Coronary artery (tissue), 2 donors: ENCODE data around the gene JAKMIP1.

Experiments used
- DNase-seq: peaks from one replicate; pipeline ENCODE4 v3.0.0-alpha.2; 2017; ENCODE audit warnings: low spot score
- H3K27ac ChIP-seq, 2 donors: fragments of 200-600 bp; sonication (generic); one replicate each; pipeline ENCODE4 v1.5.1; 2016 to 2019
- H3K4me3 ChIP-seq: fragments of 200-600 bp; sonication (generic); 2 replicates; pipeline ENCODE4 v1.5.1; 2016; ENCODE audit warnings: mild to moderate bottlenecking, moderate library complexity
- TF ChIP-seq, protein P1 (sequence below): fragments of 200-600 bp; sonication (generic); IDR thresholded peaks from one replicate; pipeline ENCODE4 v1.5.1; 2019; ENCODE audit warnings: antibody characterized with exemption

Gene JAKMIP1

DNA sequence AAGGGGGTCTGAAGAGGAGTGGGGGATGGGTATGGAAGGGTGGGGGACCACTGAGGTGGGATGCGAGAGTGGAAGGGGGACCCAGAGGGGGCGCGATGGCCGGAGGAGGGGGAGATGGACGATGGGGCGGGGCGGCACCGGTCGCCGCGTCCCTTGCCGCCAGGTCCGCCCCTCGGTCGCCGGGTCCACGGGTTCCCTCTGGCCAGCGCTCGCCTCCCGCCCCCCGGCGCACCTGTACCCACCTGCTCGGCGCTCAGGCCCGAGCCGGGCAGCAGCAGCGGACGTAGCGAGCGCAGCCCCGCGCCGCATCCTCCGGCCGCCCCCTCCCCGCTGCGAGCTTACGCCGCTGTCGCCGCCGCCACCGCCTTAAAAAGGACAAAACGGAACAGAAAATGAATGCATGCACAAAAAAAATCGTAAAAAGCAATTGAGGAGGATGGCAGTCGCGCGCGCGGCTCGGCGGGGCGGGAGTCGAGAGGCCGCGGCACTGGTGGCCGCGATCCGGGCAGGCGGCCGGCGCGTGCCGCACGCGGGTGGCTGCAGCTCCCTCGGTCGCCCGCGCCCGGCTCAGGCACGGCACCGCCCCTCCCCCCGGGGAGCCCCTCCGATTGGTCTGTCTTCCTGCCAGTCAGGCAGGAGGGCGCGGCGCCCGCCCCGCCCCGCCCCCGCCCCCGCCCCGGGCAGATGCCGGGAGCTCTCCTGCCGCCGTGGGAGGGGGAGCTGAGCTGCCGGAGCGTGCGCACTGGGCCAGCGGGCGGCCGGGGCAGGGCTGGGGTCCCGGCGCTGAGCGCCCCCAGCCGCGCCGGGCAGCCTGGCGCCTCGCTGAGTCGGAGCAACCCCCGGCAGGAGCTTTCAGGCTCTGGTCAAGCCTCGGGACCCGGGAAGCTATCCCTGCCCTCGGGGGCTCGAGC lies at the start of gene JAKMIP1:
TSS of gene JAKMIP1 (minus strand) at position 539 of the 911 bp plus-strand sequence. CDS start 87,699 bp downstream, outside the sequence.
- TF ChIP-seq, protein P1, sequence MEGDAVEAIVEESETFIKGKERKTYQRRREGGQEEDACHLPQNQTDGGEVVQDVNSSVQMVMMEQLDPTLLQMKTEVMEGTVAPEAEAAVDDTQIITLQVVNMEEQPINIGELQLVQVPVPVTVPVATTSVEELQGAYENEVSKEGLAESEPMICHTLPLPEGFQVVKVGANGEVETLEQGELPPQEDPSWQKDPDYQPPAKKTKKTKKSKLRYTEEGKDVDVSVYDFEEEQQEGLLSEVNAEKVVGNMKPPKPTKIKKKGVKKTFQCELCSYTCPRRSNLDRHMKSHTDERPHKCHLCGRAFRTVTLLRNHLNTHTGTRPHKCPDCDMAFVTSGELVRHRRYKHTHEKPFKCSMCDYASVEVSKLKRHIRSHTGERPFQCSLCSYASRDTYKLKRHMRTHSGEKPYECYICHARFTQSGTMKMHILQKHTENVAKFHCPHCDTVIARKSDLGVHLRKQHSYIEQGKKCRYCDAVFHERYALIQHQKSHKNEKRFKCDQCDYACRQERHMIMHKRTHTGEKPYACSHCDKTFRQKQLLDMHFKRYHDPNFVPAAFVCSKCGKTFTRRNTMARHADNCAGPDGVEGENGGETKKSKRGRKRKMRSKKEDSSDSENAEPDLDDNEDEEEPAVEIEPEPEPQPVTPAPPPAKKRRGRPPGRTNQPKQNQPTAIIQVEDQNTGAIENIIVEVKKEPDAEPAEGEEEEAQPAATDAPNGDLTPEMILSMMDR, result no peak
- H3K27ac ChIP-seq, result peak within 1 kb of the TSS in 1 of 2 donors; percentile 2
- H3K4me3 ChIP-seq, result peak within 1 kb of the TSS; percentile 76
- DNase-seq, result no peak

DNA sequence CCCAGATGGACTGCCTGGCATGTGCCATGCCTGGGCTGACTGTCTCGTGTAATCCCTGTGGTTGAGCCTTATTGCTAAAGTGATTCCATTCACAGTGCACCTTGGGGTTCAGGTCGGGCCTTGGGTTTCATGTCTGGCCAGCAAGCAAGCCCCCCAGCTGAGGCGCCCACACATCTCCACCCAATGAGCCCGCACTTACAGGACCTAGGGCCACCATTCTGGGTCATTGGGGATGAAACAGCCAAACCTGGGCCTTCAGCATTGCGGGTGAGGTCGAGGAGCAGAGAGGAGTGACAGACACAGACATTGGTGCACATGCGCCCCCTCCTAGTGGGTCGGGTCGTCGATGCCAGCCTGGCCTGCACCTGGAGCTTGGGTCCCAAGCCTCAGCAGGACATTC lies 48.0 kb upstream of the JAKMIP1 start:
- Histone ChIP-seq H3K4me3 (no peak overlapping the region), H3K27ac (no peak overlapping the region)
- no peak for DNase-seq
- TF ChIP-seq, protein P1, result no peak

DNA sequence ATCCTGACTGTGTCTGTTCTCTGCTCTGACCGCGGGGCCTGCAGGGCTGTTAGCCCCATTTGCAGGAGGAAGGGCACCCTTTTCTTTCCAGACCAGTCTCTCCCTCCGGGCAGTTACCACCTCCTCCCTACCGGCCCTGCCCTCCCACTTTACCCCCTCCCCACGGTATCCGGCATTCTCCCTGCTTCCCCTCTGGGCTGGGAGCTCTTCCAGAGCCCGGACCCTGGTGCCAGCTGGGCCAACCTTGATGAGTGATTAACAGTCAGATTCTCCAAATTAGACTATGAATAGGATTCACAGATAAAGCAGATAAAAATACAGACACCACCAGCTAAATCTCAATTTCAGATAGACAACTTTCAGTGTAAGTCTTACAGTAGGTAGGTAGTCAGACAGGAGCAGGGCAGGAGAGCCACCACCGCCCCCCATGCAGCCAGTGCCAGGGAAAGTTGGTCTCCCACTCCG lies 45.9 kb upstream of the JAKMIP1 start:
- Histone ChIP-seq H3K27ac (no peak overlapping the region), H3K4me3 (no peak overlapping the region)
- no peak for DNase-seq

DNA sequence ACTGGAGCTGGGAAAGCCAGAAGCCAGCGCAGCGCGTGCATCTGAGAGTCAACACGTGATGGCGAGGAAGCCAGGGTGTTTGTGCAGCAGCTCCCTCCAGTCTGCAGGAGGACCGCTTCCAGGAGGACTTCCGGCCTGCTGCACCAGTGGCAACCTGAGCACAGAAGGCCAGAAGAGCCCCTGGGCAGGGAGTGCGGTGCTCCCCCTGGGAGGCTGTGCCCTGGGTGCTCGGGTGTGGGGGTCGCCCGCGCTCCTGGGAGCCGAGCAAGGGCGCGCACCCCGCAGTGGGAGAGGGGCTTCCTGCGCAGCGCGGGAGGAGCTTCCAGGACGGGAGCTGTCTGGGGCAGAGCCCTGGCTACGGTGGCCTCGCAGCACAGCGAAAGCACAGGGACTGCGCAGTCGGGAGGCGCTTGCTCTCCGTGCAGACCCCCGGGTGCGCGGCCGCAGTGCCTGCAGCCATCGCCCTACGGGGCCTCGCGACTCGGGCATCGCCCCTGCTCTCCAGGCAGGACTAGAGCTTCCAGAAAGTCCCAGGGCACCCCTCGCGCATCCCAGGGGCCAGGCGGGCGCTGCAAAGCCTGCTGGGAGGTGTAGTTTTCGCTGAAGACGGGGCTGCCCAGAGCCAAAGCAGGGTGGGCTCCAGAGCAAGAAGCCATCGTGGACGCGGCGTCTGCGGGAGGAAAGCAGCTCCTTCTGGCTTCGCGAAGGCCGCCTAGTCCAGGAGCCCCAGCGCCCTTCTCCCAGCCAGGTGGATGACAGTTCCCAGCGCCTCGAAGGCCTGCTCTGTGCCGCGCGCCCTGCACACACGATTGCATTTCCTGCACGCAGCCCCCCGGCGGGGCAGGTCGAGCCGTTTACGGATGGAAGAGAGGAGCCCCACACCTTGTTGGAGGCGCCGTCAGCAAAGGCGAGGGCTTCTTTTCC lies 45.2 kb upstream of the JAKMIP1 start:
- no peak for DNase-seq
- Histone ChIP-seq H3K4me3 (peak overlapping the region; percentile 53), H3K27ac (no peak overlapping the region)
- TF ChIP-seq, protein P1, result no peak

More for the DNA sequence above, 45.9 kb upstream of the JAKMIP1 start:
- TF ChIP-seq, protein P1, result no peak

DNA sequence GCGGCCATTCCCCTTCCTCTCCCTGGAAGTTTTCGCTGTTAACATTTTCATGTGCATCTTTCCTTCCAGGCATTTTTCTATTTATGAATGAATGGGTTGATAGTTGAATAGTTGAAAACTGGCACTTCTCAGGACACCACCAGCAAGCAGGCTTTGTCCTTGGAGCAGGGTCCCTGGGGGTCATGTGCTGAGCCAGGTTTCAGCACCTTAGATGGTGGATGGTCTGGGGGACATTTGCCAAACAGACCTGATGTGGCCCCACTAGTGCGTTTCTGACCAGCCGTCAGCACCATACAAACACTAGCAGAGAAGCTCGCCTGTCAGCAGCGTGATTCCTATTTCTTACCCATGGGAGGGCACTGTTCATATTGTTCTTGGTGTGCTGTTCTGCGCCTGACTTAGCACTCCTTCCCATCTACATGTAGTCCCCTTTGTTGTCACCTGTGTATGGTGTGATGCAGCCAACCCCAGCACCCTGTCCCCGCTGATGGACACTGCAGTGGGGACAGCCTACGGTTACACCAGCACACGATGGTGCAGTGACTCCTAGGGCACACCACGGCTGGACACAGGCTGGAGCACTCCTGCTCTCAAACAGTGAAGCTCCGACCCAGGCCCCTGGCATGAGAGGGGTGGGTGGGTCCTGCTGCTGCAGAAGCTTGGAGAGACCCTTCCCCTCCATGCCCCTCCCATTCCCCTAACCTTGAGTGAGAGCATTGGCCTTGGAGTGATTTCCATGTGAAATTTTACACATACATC lies 42.1 kb upstream of the JAKMIP1 start:
- no peak overlapping the region for H3K4me3 ChIP-seq
- TF ChIP-seq, protein P1, result no peak
- no peak for DNase-seq
- no peak overlapping the region for H3K27ac ChIP-seq

DNA sequence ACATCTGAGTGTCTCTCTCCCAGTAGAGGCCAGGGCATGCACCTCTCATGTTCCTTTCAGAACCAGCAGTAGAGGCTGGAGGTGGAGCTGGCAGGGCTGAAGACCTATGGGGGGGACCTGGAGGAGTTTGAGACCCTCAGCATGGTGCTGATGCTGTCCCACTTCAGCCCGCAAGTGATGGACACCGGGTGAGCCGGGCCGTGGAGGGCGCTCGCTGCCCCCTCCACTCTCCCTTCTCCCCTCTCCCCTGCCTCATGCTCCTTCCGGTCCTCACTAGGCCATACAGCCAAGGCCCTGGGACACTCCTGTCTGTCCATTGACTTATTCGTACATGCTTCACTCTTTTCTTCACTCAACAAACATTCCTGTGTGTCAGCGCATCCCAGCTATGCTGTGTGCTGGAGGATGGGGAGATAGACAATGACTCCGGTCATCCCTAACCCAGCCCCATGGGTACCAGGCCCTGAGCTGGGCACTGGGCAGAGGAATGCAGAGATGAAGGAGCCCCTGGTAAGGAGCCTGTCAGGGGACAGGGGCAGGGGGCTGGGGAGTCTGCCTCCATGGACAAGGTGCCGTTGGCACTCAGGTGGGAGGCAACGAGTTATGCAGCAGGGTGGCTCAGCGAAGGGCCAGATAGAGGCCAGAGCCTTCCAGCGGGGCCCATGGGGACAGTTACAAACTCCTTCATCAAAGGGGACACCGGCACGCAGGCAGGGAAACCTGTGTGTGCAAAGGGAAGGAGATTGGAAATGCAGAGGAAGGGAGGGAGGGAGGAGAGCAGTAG lies 40.9 kb upstream of the JAKMIP1 start:
- TF ChIP-seq, protein P1, result no peak
- no peak overlapping the region for H3K27ac ChIP-seq
- no peak overlapping the region for H3K4me3 ChIP-seq
- DNase-seq, result no peak
